Measurements from ENCODE around the gene DSCAML1.

The DSCAML1 gene

DNA sequence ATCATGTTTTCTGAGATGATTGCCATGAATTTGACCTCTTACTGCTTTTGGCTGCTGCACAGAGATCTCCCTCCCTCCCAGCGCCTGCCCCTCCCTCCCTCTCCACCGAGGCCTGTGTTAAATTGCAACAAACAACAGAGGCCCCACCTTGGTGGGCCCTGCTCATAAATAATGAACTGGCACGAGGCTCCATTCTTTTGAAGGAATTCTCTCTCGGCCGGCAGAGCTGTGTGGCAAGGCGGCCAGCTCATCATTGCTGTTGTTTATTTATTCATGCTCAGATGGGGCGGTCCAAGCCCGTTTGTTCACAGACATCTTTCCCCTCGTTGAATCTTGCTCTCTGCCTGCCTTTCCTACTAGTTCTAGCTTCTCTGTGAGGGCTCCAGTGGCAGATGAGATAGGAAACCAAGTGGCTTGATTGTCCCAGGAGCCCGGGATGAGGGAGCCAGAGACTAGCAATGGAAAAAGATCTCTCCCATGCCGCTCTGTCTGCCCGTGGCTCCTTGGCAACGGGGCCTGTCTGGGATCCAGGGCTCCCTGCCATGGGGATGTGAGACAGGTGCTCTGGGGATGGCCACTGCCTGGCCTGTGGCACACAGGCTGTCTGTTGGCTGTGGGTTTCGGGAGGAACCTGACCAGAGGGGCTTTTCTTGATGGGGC, 192.6 kb downstream of the DSCAML1 start:
- no peak for FAIRE-seq

DNA sequence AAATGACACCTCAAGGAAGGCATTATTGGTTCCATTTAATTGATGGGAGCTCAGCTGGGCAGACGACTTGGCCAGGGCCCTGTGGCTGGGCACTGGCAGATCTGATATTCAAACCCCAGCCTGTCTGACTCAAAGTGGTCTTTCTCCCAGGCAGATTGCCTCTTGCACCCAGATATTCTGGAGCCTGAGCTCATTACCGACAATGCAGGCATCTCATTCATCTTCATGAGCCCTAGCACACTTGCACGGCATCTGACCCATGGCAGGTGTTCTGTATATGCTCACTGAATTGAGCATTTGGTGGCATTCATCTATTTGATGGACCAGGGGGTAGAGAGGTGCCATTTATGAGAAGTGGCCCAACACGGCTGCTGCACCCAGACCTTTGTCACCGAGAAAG, 193.1 kb downstream of the DSCAML1 start:
- FAIRE-seq = no peak

DNA sequence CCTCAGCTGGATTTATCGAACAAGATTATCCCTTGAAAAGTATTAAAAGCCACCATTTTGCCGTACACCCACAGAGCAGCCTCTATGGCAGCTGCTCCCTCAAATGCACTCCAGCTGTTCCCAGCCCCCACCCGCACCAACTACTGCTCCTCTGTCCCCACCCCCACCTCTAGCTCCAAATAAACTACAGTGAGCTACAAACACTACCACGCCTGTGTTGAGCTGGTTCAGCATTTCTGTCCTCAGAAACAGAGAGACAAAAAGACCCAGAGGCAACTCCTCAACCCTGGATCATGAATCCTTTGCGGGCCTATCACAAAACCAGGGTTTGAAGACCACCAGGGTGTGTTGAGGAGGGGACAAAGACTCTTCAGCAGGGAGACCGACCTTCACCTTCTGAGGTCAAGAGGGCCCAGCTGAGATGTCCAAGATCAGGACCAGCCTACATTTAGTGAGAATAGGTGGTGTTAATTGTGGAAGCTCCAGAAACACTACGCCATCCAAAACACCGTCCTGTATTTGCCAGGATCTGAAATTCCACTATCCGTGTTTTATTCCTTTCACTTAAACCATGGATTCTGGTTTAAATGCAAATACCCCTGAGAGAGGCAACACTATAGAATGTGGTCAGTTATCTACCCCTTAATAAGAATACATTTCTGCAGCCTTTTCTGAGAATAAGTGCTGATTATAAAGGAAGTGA, 195.9 kb downstream of the DSCAML1 start:
- FAIRE-seq = no peak

DNA sequence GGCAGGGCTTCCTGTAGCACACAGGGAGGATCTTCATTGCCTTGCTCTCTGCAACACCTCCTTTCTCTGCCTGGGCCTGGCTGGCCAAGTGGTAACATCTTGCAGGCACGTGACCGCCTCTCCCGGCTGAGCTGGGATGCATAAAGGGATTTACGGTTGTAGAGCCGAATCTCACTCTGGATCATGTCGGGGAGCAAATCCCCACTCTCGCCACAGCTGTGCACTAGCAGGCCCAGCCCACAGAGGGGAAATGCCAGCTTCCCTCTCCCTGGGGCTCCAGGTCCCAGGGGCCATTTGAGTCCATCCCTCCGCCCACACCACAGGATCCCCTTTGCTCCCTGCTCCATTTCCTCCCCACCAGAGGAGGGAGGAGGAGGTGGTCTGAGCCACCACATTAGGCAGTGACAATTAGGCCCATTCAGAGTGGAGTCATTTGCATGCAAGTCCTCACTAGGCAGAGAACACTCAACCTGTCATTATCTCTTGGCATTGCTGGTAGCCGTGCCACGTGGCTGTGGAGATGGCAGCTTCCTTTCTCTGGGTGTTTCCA, 196.7 kb downstream of the DSCAML1 start:
- FAIRE-seq = no peak

DNA sequence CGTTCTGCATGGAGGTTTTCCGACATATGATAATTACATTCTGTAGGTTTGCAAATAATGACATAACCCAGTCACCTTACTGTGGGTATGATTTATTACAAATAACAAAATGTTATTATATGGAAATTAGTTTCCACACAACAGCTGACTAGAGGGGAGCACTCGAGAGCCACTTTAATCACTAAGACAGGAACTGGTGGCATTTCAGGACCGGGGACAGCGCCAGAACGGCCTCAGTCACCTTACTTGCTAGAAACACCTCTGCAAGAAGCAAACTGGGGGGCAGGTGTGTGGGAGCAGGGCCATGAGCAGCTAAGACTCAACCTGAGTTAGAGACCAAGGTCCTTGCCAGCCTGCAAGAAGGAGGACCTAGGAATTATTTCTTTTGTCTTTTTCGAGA, 199.9 kb downstream of the DSCAML1 start:
- no peak for FAIRE-seq

DNA sequence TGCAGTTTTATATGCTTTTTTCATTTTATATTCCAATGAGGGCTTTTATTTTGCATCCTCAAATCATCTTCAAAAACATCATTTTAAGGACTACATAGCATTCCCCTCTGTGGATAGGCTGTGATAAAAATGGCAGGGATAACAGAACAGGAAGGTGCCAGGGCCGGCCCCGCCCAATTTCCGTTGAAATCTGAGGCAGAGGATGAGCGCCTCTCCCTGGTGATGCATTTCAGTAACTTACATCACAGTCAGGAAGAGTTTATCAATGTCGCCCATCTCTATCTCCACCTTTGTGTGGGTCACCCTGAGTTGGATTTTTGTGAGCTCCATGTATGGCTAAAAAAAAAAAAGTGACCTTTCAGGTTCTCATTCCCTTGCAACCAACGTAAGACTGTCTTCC, 201.6 kb downstream of the DSCAML1 start:
- no peak for FAIRE-seq

DNA sequence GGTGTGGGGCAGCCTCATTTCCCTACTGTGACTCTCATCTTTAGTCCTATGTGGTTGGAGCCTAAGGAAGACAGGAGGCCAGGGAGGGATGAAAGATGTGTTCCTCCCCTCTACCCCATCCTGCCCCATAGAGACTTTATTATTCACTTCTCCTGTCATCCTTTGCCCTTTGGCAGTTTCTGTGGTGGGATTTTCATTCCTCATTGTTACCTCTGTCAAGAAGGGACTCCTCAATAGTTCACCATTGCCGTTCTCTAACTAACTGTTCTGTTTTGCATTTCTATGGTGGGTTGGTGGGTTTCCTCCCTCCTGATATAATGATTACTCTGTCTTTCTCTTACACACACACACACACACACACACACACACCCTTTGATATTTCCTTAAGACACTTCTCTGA, 202.3 kb downstream of the DSCAML1 start:
- FAIRE-seq = no peak

DNA sequence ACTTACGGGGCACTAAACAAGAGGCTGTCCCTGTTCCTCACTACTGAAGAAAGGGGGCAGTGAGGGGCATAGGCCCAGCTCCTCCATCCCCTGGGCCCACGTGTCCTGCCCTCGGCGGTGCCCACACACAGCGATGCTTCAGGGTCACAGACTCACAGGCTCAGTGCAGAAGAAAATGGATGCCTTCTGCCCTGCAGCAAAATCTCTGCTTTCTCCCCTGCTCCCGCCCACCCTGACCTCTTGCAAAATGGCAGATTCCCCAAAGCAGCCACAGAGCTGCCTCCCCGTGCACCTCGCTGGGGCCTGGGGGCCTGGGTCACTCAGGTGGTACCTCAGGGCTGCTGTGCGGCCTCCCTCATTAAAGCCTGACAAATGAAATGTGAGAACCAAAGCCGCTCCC, 204.0 kb downstream of the DSCAML1 start:
- no peak for FAIRE-seq

DNA sequence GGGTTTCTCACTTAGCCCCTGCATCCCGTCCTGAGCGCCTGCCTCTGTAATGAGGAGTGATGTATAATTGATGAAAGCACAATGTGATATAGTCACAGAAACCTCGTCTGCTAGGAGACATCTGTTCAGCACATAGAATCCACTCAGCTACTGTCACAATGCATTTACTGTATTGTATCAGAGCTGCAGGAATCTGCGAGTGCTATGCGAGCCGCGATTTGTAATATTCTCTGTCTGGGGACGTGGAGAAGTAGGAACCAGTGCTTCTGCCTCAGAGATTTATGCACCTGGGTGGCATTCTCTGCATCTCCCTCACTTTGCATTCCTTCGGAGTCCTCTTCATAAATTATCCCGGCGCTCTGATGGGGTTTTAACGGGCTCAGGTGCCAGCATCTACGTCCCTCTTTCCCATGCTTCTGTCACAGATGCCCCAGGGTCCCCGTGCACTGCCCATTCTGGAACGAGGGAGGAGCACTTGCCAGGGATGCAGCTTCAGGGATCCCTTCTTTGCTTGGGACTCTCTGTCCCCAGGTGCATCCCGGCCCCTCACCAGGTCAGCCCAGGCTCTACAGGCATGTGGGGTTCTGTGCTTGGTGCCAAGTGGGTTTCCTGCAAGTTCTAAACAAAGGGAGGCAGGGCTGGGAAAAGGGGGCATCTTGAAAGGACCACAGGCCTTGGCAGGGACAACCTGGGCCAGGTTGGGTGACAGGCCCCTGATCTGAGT, 205.5 kb downstream of the DSCAML1 start:
- FAIRE-seq = no peak

DNA sequence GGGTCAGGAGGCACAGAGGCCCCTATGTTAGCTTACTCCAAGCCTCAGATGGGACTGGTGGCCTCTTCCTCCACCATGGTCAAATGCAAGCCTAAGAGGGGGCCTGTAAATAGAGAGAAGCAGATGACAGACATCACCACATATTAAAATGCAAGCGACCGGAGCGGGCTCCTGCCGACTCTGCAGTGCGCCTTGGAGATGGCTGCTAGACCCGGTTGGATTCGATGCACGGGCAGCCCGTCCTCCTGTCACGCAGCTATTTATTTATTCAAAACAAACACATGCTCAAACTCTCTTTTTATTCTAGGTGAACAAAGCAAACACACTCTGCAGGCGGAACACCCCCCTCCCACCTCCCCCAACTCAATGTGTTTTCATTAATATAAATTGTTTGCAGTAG, 208.0 kb downstream of the DSCAML1 start:
- no peak for FAIRE-seq

DNA sequence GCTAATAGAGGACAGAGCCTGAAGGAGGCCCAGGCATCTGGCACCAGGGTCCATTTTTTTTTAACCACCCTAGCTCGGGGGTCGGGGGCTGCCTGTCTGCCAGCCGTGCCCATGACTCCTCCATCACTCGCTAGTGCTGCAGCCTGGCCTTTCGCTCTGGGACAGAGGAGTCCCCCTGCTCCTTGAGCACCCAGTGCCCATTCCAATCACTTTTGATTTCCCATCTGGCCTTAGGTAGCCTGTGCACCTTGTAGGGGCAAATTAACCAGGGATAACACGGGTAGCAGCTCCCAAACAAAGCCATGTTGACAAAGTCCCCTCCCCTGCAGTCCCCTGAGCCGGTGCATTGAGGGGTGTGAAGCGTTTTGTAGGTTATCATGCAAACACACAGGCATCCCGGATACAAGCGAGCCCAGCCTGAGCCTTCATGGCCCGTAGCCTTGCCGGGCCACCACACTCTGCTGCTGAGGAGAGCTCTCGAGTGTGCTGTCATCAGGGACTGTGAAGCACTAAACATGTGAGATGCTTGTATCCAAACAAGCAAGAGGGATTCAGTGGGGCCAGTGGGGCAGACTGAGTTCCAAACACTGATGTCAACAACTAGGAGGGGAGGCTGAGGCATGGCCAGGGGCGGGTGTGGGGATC, 208.7 kb downstream of the DSCAML1 start:
- FAIRE-seq = no peak

DNA sequence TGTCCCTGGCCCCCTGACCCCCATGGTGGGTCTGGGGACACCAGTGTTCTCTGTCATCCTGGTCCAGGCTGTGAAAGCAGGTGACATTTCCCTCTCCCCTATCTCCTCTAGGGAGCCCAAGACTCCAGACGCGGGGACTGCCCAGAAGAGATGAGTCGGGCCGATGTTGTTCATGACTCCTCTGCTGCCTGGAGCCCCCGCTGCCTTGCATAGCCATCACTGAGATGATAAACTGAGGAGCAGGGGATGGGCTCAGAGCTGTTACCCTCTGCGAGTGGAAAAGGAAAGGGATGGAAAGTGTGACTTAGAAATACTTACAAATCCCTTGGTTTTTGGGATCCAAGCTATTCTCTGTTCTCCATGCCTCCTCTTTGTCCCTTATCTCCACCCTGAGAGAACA, 209.6 kb downstream of the DSCAML1 start:
- FAIRE-seq = no peak

DNA sequence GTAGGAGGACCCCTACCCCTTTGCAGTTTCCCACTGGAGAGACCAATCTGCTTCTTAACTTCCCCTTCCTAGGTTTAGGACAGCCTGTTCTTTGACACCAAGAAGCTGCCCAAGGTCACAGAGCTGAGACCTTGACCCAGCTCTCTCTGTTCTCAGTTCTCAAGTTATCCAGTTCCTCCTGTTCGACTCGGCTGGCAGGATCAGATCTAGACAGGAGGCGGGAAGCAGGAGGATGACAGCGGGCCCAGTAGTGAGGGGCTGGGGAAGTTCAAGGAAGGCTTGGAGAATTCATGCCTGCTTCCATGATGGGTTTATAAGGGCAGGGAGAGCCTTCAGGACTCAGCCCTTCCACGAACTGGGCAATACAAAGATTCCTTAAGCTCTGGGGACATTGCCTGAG, 210.6 kb downstream of the DSCAML1 start:
- FAIRE-seq = no peak

DNA sequence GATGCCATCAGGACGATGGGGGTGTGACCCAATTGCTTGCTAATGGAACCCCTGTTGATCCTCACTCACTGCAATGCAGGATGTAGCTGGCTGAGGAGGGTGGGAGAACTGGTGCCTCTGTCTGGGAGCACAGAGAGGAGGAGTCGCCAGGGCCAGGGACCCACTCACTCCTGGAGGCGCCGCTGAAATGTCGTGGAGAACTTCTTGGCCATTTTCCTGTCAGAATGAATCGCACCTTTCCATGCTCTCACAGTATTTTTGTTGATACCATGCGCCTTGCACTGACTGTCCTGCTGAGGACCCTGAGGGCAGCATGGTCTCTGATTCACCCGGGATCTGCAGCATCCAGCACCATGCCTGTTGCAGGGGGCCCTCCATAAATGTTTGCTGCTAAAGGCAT, 211.4 kb downstream of the DSCAML1 start:
- FAIRE-seq = no peak

DNA sequence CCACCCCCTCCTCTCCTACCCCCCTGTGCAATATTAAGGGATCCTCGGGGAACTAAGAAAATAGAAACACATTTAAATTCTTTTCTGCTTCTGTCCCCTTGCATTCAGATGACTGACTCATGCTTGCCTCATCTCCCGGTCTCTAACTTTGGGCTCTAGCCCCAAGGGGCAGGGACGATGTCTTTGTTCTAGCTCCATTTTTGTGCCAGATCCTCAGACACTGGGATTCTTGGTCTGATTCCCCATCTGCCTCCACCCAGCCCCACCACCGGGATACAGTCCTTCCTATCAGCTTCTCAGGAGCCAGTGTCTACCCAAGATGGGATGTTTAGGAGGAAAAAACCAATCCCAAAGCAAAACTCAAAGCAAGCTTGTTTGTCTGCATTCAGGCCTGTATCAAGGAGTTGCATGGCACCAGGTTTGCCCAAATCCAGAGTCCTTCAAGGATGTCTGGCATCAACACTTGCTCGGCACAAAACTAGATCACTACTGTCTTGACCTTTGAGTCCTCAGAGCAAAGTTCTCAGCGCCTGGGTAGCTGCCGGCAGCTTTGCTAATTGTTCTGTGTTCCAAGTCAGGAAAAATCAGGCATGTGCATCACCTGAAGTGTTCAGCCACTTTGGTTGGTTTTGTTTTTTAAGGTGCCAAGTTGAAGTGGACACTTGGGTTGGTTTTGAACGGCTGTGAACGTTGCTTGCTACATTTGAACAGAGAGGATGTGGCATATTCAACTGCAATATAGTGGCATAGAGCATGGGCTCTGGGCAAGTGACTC, 212.8 kb downstream of the DSCAML1 start:
- no peak for FAIRE-seq

DNA sequence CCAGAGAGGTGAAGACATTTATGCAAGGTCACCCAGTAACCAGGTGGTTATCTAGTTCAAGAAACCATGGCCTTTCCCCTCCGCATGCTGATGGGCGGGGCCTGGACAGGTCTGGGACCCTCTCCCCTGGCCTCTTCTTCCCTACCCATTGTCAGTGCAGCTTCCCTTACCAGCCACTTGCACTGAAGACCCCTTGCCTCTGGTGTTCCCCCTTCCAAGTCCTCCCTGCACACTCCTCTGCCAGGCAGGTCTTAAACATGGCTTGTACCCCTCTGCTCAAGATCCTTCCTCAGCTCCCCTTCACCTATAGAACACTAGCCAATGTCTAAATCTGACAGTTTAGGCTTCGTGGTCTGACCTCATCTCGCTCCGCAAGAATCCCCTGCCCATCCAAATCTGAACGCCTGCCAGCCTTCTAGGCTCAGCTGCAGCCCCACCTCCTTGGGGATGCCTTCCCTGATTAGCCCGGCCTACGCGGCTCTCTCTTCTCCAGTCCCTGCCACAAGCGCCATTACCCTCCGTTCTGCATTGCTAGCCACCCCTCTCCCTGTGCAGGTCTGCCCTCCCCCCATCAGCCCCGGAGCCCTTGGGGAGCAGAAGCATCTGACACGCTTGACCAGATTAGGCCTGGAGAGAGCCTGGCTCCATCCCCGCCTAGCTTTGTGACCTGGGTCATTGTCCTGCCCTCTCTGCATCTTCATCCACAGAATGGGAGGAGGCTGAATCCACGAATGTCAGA, 213.8 kb downstream of the DSCAML1 start:
- FAIRE-seq = no peak

DNA sequence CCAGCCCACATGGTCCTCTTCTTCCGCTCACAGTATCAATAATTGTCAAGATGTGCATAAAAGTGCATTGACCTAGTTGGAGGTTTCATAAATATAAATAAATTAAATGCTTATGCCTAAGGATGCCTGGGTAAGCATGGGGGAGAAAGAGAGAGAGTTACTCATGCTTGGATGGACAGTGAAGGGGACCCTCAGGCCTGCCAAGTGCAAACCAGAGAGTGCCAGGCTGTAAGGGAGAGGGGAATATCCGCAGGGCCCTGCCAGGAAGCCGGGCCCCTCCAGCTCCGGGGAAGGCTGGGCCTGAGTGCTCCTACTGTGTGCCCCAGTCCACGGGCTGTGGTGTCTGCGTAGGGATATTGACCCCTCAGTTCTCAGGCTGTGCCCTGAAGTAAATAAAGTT, 214.6 kb downstream of the DSCAML1 start:
- no peak for FAIRE-seq

DNA sequence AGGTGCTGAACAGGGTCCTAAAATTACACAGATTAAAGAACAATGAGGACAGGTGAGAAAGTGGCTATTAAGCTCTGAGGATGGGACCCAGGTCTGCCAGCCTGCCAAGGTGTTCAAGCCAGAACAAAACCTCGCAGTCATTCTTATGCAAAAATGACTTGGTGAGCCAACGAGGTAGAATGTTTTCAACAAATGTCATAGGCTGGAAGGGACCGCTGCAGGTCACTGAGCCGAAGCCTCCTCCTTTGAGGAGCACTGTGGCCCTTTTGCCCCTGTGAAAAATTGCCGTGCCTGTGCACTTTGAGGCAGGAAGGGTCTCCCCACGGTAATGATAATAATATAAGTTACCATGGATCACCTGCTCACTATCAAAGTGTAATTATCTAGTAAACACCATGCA, 216.2 kb downstream of the DSCAML1 start:
- no peak for FAIRE-seq

DNA sequence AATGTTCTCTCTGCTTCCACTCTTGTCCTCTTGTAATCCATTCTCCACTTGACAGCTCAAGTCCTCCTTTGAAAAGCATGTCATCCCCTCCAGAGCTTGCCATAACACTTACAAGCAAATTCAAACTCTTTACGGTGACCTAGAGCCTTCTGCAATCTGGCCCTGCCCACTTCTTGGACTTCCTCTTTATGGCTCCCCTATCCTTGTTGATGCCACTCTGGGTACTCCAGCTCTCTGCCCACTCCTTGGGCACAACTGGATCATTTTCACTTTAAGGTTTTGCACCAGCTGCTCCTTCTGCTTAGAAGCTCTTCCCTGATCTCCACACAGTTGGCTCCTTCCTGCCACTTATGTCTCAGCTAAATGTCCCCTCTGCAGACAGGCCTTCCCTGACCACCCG, 217.9 kb downstream of the DSCAML1 start:
- FAIRE-seq = no peak

DNA sequence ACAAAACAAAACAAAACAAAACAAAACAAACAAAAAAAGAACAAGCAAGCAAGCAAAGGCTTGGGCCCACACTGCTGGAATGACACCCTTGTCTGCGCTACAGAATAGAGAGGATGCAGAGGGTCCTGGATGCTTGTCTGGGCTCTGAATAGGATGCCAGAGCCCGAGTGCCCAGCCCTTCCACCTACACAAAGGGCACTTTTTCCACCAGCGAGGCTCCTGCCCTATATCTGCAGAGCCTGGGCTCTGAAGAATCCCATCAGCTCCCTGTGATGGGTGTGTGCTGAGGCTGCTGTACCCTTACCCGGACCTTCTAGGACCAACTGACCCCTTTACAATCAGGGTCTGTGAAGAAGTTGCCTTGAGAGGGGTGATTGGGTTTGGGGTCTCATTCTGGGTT, 221.2 kb downstream of the DSCAML1 start:
- FAIRE-seq = no peak

DNA sequence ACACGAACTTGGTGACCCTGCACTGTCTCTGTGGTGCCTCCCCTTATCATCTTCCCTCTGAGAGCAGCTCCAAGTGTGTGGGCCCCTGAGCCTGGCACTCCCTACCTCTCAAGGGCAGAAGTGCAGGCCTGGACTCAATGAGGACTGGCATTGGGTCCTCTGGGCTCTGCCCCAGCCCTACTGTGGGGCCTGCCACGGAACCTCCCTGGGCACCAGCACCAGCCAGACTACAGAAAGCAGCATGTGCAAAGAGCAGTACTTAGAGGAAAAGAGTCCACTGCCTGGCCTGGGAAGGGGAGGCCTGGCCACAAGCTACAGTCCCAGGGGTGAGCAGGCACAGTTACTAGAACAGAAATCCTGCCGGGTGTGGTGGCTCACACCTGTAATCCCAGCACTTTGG, 222.5 kb downstream of the DSCAML1 start:
- FAIRE-seq = no peak

DNA sequence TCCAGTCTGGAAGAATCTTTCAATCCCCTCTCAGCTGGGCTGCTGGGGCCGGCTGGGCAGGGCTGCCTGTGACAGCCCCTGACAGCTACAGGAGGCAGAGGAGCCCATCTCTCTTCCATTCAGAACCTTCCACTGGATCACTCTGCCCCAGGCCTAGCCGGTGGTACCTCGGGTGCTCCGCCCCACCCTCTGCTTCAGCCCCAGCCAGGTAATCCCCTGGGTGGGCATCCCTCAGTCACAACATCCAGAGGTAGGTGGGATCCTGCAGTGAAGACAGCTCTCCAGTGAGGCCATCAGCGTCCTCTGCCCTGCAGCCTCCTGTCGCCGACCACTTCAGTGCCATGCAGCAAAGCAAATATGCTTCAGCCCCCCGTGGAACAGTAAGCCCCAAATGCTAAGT, 223.7 kb downstream of the DSCAML1 start:
- FAIRE-seq = no peak
